HCT116 (cell line): ENCODE results near the gene SMDT1. TPM values are rescaled to one million over a fixed set of nuclear protein-coding genes. Genes with fewer than 3 reads are reported as not detected.

Experiments used
- ATAC-seq: fragments of 200-7000 bp; cut with Tn5 transposase; 2 replicates; pipeline ENCODE4 v1.9.1; 2020; ENCODE audit warnings: mild to moderate bottlenecking, moderate library complexity
- BruUV-seq: library from RNA; stranded (reverse); fragments of 400-500 nt; replicated peaks from 2 replicates; lab custom pipeline; 2021; lab: Mats Ljungman, UMichigan
- CTCF ChIA-PET: fragments of 300-600 bp; sonication (Branson Sonifier 250); formaldehyde crosslinking; loops from one replicate; lab custom pipeline; 2021; ENCODE audit warnings: antibody characterized with exemption; lab: Charles Lee
- POLR2A ChIA-PET: fragments of 300-600, 350-600 bp; sonication (Branson Sonifier 250); formaldehyde crosslinking; loops from one replicate; lab custom pipeline; 2021; ENCODE audit warnings: antibody characterized with exemption; lab: Charles Lee
- RAD21 ChIA-PET, 2 experiments: fragments of 300-600 bp; sonication (Branson Sonifier 250); formaldehyde crosslinking; loops; one replicate each; lab custom pipeline; 2023; ENCODE audit warnings: low total read pairs in 2 of 2; ENCODE audit not compliant: uncharacterized antibody in 2 of 2, unreplicated experiment in 2 of 2, low non-redundant PET in 1 of 2; lab: Charles Lee
- DNase-seq: peaks from one replicate; pipeline ENCODE4 v3.0.0-alpha.2; 2010; ENCODE audit warnings: low read depth, low spot score
- H2AFZ ChIP-seq: fragments of 200-600 bp; shearing (Covaris generic), sonication (generic); 2 replicates; pipeline ENCODE4 v1.6.1; 2017; ENCODE audit warnings: low read depth, mixed run types, mixed read lengths, antibody characterized with exemption, low read length; ENCODE audit not compliant: poor library complexity, severe bottlenecking
- H3K27ac ChIP-seq: 2 replicates; pipeline ENCODE4 v1.5.1; 2012; ENCODE audit warnings: low read depth, low read length
- H3K27me3 ChIP-seq: fragments of 200-600 bp; sonication (generic); 2 replicates; pipeline ENCODE4 v1.6.1; 2016; ENCODE audit warnings: mixed run types, low read length, mixed read lengths; ENCODE audit not compliant: insufficient read depth
- H3K36me3 ChIP-seq, 2 experiments: fragments of 200-500 bp in 1 of 2; fragments of 200-600 bp in 1 of 2; sonication (Bioruptor generic) in 1 of 2; sonication (generic) in 1 of 2; 2 replicates each; pipeline versions ENCODE4 v1.5.1 to v1.6.1; 2014 to 2016; ENCODE audit warnings: low read length in 2 of 2, inconsistent platforms in 1 of 2, mixed read lengths in 1 of 2, mixed run types in 1 of 2; ENCODE audit not compliant: insufficient read depth in 2 of 2, control insufficient read depth in 1 of 2
- H3K4me1 ChIP-seq, 2 experiments: fragments of 200-600 bp in 1 of 2; sonication (generic) in 1 of 2; 2 replicates each; pipeline versions ENCODE4 v1.5.1 to v1.6.1; 2012 to 2017; ENCODE audit warnings: low read length in 2 of 2, inconsistent platforms in 1 of 2, mild to moderate bottlenecking in 1 of 2, mixed read lengths in 1 of 2, mixed run types in 1 of 2, moderate library complexity in 1 of 2; ENCODE audit not compliant: insufficient read depth in 2 of 2, control insufficient read depth in 1 of 2
- H3K4me2 ChIP-seq: fragments of 200-600 bp; sonication (generic); 2 replicates; pipeline ENCODE4 v1.6.1; 2017; ENCODE audit warnings: mixed run types, low read length, mixed read lengths
- H3K4me3 ChIP-seq, 2 experiments: fragments of 200-600 bp in 1 of 2; sonication (generic) in 1 of 2; replicated peaks in 1 of 2; 2 replicates each; pipeline ENCODE4 v1.5.1; 2011 to 2016; ENCODE audit warnings: low read length in 2 of 2, control low read depth in 1 of 2, low read depth in 1 of 2, mild to moderate bottlenecking in 1 of 2, mixed read lengths in 1 of 2, mixed run types in 1 of 2
- H3K79me2 ChIP-seq: fragments of 200-600 bp; sonication (generic); 2 replicates; pipeline ENCODE4 v1.6.1; 2017; ENCODE audit warnings: mild to moderate bottlenecking, mixed run types, low read length, moderate library complexity, mixed read lengths; ENCODE audit not compliant: insufficient read depth
- H3K9ac ChIP-seq: fragments of 200-600 bp; sonication (generic); 2 replicates; pipeline ENCODE4 v1.6.1; 2016; ENCODE audit warnings: low read length, mixed read lengths
- H3K9me2 ChIP-seq: fragments of 200-600 bp; sonication (generic), shearing (Covaris generic); 2 replicates; pipeline ENCODE4 v1.6.1; 2017; ENCODE audit warnings: mixed run types, mild to moderate bottlenecking, moderate library complexity; ENCODE audit not compliant: insufficient read depth
- H3K9me3 ChIP-seq, 2 experiments: fragments of 200-500 bp in 1 of 2; fragments of 200-600 bp in 1 of 2; sonication (Bioruptor generic) in 1 of 2; sonication (generic) in 1 of 2; 2 replicates each; pipeline ENCODE4 v1.6.1; 2014 to 2017; ENCODE audit warnings: low read length in 2 of 2, mixed read lengths in 2 of 2, inconsistent platforms in 1 of 2, low read depth in 1 of 2, mild to moderate bottlenecking in 1 of 2, mixed run types in 1 of 2, moderate library complexity in 1 of 2; ENCODE audit not compliant: control insufficient read depth in 1 of 2, insufficient read depth in 1 of 2
- H4K20me1 ChIP-seq: fragments of 200-600 bp; sonication (generic), shearing (Covaris generic); 2 replicates; pipeline ENCODE4 v1.6.1; 2017; ENCODE audit warnings: mixed run types, mild to moderate bottlenecking, moderate library complexity; ENCODE audit not compliant: insufficient read depth
- ATF3 ChIP-seq: IDR thresholded peaks from 2 replicates; pipeline ENCODE4 v1.6.1; 2012
- REST ChIP-seq: IDR thresholded peaks from 2 replicates; pipeline ENCODE4 v1.6.1; 2012; ENCODE audit warnings: low read depth
- SP1 ChIP-seq: IDR thresholded peaks from 2 replicates; pipeline ENCODE4 v1.6.1; 2012; ENCODE audit warnings: low read depth
- SRF ChIP-seq: IDR thresholded peaks from 2 replicates; pipeline ENCODE4 v1.6.1; 2012; ENCODE audit warnings: low read depth
- TCF7L2 ChIP-seq: IDR thresholded peaks from 2 replicates; pipeline ENCODE4 v1.7.0; 2011; ENCODE audit warnings: borderline replicate concordance, inconsistent platforms; ENCODE audit not compliant: insufficient read depth, insufficient read length; ENCODE audit errors: extremely low read depth
- ZBTB33 ChIP-seq: IDR thresholded peaks from 2 replicates; pipeline ENCODE4 v1.6.1; 2011; ENCODE audit warnings: mild to moderate bottlenecking, low read length, moderate library complexity; ENCODE audit not compliant: insufficient replicate concordance; ENCODE audit errors: extremely low read depth
- intact Hi-C: fragments of 100-400 bp; cut with micrococcal nuclease; formaldehyde crosslinking; loops from 2 replicates; pipeline ENCODE4 v1.10.0; 2022
- total RNA-seq: library from RNA; stranded (reverse); gene quantifications from one replicate; pipeline ENCODE4 v1.2.1, GENCODE V29; 2021; ENCODE audit not compliant: unreplicated experiment

The SMDT1 gene
- total RNA-seq, 1 experiment from 2014 or later, result 51.9 TPM

- DNase-seq (no peak), ATAC-seq (no peak)
- H3K9ac ChIP-seq, result no peak overlapping the region
- no peaks in the 10 kb centered on the region for H3K27me3 ChIP-seq
- no peak overlapping the region for H2AFZ ChIP-seq
- H3K27ac ChIP-seq, result no peak overlapping the region
- H3K4me2 ChIP-seq, result no peak overlapping the region
- TF ChIP-seq TCF7L2, result no peak
- TF ChIP-seq SP1, result no peak
- no peak for TF ChIP-seq ZBTB33
- TF ChIP-seq ATF3, result no peak
- TF ChIP-seq REST, result no peak
- no peak for TF ChIP-seq SRF
- H3K4me1 ChIP-seq, result no peaks in the 10 kb centered on the region
- no peaks in the 10 kb centered on the region for H3K36me3 ChIP-seq
- intact Hi-C loops, result no loop called here
- ChIA-PET CTCF (no interaction called here), POLR2A (no interaction called here), RAD21 (no interaction called here)
- H4K20me1 ChIP-seq, result no peaks in the 10 kb centered on the region
- no peaks in the 10 kb centered on the region for H3K79me2 ChIP-seq
- H3K9me3 ChIP-seq, result peaks cover 8% of the 10 kb centered on the region in 2 experiments; a peak in 2 of 4 replicates
- no TSS peak for BruUV-seq
- H3K4me3 ChIP-seq, result no peak overlapping the region
- no peaks in the 10 kb centered on the region for H3K9me2 ChIP-seq
Observed at GRCh38 chr22:42041784-42042183, 37.7 kb upstream of the SMDT1 start.
